ENCODE data around the gene LEAP2. TPM values are rescaled to one million over a fixed set of nuclear protein-coding genes. Genes with fewer than 3 reads are reported as not detected.

Gene LEAP2
- polyA plus RNA-seq, 1 donor from 2014 or later = 1.6 TPM

DNA sequence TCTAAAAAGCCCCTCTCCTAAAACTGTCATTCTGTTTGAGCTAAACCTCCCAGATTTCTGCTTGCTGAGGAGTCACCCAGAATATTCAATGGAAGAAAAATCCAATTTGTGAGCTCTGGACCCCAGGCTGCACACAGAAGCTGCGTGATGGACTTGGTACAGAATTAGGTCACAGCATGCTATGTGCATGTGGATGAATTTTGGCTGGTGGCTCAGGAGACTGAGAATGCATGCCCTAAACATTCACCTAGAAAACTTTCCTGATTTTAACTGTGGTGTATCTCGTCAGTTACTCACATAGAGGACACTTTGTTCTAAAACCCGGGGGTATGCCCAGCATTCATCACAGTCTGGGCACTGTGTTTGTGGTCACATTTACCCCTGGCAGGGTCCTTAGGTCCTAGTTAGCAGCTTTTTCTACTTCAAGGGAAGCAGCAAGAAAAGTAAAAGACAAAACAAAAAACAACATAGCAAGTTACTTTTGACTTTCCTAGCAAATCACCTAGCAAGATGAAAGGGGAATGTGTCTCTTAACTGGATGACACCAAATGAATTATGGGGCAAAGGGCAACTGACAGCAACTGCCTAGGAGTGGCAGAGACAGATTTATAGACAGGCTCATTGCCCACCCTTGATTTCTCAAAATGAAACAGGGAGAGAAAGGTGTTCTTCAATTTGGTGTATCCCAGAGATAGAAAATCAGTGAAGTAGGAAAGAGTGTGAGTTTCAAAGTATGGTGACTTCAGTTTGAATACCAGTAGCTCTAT is 34.8 kb upstream of the LEAP2 start:
- H3K9me2 ChIP-seq (ENCODE audit: insufficient read depth, low read length) = no peaks in the 10 kb centered on the region
- H3K36me3 ChIP-seq (ENCODE audit: insufficient read depth, low read length) = no peaks in the 10 kb centered on the region
- TF ChIP-seq MXI1 (conservative IDR thresholded peaks at IDR 0.05; ENCODE audit: poor library complexity, severe bottlenecking) (no peak), POLR2AphosphoS5 (IDR thresholded peaks at IDR 0.05) (no peak), RAD21 (conservative IDR thresholded peaks at IDR 0.05) (no peak), SMC3 (conservative IDR thresholded peaks at IDR 0.05; ENCODE audit: poor library complexity) (no peak), EP300 (conservative IDR thresholded peaks at IDR 0.05; ENCODE audit: poor library complexity, severe bottlenecking) (no peak), TAF1 (IDR thresholded peaks at IDR 0.05; ENCODE audit: low read depth) (no peak), EZH2 (IDR thresholded peaks at IDR 0.05; ENCODE audit: borderline replicate concordance, insufficient read depth, low read length, poor library complexity, severe bottlenecking) (no peak)
- TF ChIP-seq, protein P1, sequence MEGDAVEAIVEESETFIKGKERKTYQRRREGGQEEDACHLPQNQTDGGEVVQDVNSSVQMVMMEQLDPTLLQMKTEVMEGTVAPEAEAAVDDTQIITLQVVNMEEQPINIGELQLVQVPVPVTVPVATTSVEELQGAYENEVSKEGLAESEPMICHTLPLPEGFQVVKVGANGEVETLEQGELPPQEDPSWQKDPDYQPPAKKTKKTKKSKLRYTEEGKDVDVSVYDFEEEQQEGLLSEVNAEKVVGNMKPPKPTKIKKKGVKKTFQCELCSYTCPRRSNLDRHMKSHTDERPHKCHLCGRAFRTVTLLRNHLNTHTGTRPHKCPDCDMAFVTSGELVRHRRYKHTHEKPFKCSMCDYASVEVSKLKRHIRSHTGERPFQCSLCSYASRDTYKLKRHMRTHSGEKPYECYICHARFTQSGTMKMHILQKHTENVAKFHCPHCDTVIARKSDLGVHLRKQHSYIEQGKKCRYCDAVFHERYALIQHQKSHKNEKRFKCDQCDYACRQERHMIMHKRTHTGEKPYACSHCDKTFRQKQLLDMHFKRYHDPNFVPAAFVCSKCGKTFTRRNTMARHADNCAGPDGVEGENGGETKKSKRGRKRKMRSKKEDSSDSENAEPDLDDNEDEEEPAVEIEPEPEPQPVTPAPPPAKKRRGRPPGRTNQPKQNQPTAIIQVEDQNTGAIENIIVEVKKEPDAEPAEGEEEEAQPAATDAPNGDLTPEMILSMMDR (IDR thresholded peaks at IDR 0.05; ENCODE audit: poor library complexity, severe bottlenecking) = no peak
- TF ChIP-seq, protein P2, sequence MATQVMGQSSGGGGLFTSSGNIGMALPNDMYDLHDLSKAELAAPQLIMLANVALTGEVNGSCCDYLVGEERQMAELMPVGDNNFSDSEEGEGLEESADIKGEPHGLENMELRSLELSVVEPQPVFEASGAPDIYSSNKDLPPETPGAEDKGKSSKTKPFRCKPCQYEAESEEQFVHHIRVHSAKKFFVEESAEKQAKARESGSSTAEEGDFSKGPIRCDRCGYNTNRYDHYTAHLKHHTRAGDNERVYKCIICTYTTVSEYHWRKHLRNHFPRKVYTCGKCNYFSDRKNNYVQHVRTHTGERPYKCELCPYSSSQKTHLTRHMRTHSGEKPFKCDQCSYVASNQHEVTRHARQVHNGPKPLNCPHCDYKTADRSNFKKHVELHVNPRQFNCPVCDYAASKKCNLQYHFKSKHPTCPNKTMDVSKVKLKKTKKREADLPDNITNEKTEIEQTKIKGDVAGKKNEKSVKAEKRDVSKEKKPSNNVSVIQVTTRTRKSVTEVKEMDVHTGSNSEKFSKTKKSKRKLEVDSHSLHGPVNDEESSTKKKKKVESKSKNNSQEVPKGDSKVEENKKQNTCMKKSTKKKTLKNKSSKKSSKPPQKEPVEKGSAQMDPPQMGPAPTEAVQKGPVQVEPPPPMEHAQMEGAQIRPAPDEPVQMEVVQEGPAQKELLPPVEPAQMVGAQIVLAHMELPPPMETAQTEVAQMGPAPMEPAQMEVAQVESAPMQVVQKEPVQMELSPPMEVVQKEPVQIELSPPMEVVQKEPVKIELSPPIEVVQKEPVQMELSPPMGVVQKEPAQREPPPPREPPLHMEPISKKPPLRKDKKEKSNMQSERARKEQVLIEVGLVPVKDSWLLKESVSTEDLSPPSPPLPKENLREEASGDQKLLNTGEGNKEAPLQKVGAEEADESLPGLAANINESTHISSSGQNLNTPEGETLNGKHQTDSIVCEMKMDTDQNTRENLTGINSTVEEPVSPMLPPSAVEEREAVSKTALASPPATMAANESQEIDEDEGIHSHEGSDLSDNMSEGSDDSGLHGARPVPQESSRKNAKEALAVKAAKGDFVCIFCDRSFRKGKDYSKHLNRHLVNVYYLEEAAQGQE (IDR thresholded peaks at IDR 0.05; ENCODE audit: borderline replicate concordance) = no peak
- H3K27me3 ChIP-seq (ENCODE audit: insufficient read depth, low read depth, low read length) = no peaks in the 10 kb centered on the region
- H3K4me2 ChIP-seq (ENCODE audit: low read length) = no peak overlapping the region
- no peaks in the 10 kb centered on the region for H3F3A ChIP-seq (ENCODE audit: insufficient read depth, low read length, poor library complexity, severe bottlenecking)
- H3K27ac ChIP-seq (ENCODE audit: low read length) = no peak overlapping the region
- H3K9ac ChIP-seq (ENCODE audit: low read length) = no peak overlapping the region
- H3K9me3 ChIP-seq (ENCODE audit: low read length) = no peaks in the 10 kb centered on the region
- no peak overlapping the region for H2AFZ ChIP-seq (ENCODE audit: low read depth, low read length)
- H3K79me2 ChIP-seq (replicated peaks; ENCODE audit: insufficient read depth, low read length) = no peaks in the 10 kb centered on the region
- H3K4me3 ChIP-seq (ENCODE audit: low read length) = no peak overlapping the region
- H4K20me1 ChIP-seq (ENCODE audit: insufficient read depth) = no peaks in the 10 kb centered on the region

DNA sequence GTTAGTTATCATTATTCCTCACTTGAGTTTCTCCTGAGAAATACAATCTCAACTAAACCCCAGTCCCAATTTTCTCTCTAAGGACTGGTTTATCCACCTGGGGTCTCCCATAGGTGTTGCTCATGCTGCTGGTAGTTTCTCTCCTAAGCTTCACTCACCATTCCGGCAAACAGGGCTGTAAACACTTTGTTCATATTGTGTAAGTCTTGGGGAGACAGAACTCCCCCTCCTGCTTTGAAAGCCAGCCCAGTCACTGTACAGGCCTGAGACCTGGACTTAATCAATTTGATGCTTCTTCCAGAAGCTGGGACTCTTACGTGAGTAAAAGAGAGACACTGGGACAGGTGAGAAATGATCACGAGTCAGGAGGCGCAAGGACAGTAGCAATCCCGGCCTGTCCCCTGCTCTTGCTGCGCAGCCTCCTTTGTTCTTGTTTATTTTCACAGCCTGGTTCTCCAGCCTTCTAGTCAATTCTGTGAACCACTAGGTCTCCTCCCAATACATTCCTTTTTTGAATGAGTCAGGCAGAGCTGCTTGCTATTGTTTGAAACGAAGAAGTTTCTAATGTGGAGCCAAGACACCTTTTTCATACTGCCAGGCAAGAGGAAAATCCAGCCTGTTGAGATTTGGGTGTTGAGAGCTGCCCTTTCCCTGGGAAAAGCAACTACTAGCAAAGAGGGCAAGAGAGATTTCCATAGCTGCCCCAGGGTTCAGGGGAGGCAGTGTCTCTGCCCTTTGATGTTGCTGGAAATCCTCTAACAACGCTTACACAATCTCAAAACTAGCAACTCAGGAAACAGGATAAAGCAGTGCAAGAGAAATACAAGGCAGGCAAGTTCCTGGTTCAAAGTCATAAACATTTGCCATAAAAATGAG is 33.8 kb upstream of the LEAP2 start:
- no peak overlapping the region for H2AFZ ChIP-seq (ENCODE audit: low read depth, low read length)

More for the DNA sequence above, 33.8 kb upstream of the LEAP2 start:
- H3K79me2 ChIP-seq (replicated peaks; ENCODE audit: insufficient read depth, low read length) = no peaks in the 10 kb centered on the region
- H3K4me3 ChIP-seq (ENCODE audit: low read length) = no peak overlapping the region
- H3K9me2 ChIP-seq (ENCODE audit: insufficient read depth, low read length) = no peaks in the 10 kb centered on the region
- no peak overlapping the region for H3K27ac ChIP-seq (ENCODE audit: low read length)
- no peak for TF ChIP-seq RAD21 (conservative IDR thresholded peaks at IDR 0.05)
- TF ChIP-seq EP300 (conservative IDR thresholded peaks at IDR 0.05; ENCODE audit: poor library complexity, severe bottlenecking) = no peak
- TF ChIP-seq, protein P1 (IDR thresholded peaks at IDR 0.05; ENCODE audit: poor library complexity, severe bottlenecking) = no peak
- no peak for TF ChIP-seq POLR2AphosphoS5 (IDR thresholded peaks at IDR 0.05)
- TF ChIP-seq, protein P2 (IDR thresholded peaks at IDR 0.05; ENCODE audit: borderline replicate concordance) = no peak
- no peak for TF ChIP-seq TAF1 (IDR thresholded peaks at IDR 0.05; ENCODE audit: low read depth)
- no peak for TF ChIP-seq EZH2 (IDR thresholded peaks at IDR 0.05; ENCODE audit: borderline replicate concordance, insufficient read depth, low read length, poor library complexity, severe bottlenecking)
- H3K4me2 ChIP-seq (ENCODE audit: low read length) = no peak overlapping the region
- no peaks in the 10 kb centered on the region for H3K36me3 ChIP-seq (ENCODE audit: insufficient read depth, low read length)
- no peak overlapping the region for H3K9ac ChIP-seq (ENCODE audit: low read length)
- H3F3A ChIP-seq (ENCODE audit: insufficient read depth, low read length, poor library complexity, severe bottlenecking) = no peaks in the 10 kb centered on the region
- no peaks in the 10 kb centered on the region for H3K9me3 ChIP-seq (ENCODE audit: low read length)
- no peaks in the 10 kb centered on the region for H3K27me3 ChIP-seq (ENCODE audit: insufficient read depth, low read depth, low read length)
- no peaks in the 10 kb centered on the region for H4K20me1 ChIP-seq (ENCODE audit: insufficient read depth)
